PC-3 (cell line): ENCODE results near the gene APLP1. TPM values are rescaled to one million over a fixed set of nuclear protein-coding genes. Genes with fewer than 3 reads are reported as not detected.
"Not testable (repeated sequence)": the region's sequence is repeated elsewhere in the genome, so short reads cannot be mapped to it uniquely, and the experiment has no call there.

Experiments
- ATAC-seq: fragments of 200-7000 bp; cut with Tn5 transposase; 2 replicates; pipeline ENCODE4 v1.9.1; 2020; ENCODE audit warnings: mild to moderate bottlenecking, moderate library complexity
- BruUV-seq: library from RNA; stranded (reverse); fragments of 400-500 nt; replicated peaks from 2 replicates; lab custom pipeline; 2021; lab: Mats Ljungman, UMichigan
- CTCF ChIA-PET: fragments of 300-600 bp; sonication (Branson Sonifier 250); formaldehyde crosslinking; loops from one replicate; lab custom pipeline; 2022; ENCODE audit warnings: antibody characterized with exemption; lab: Charles Lee
- POLR2A ChIA-PET: fragments of 300-600 bp; sonication (Branson Sonifier 250); formaldehyde crosslinking; loops from one replicate; lab custom pipeline; 2022; ENCODE audit warnings: antibody characterized with exemption; ENCODE audit not compliant: unreplicated experiment; lab: Charles Lee
- DNase-seq: peaks from one replicate; pipeline ENCODE4 v3.0.0-alpha.2; 2015
- H2AFZ ChIP-seq: fragments of 300-600 bp; sonication (generic); 2 replicates; pipeline ENCODE4 v1.6.0; 2016; ENCODE audit warnings: antibody characterized with exemption, low read length
- H3F3A ChIP-seq: fragments of 300-600 bp; sonication (generic); one replicate; pipeline ENCODE4 v1.6.0; 2017; ENCODE audit warnings: antibody characterized with exemption, low read length, control low read depth, mild to moderate bottlenecking; ENCODE audit not compliant: unreplicated experiment
- H3K27ac ChIP-seq: fragments of 300-600 bp; sonication (generic); 2 replicates; pipeline ENCODE4 v1.5.1; 2016; ENCODE audit warnings: mild to moderate bottlenecking, low read length
- H3K27me3 ChIP-seq: fragments of 300-600 bp; sonication (generic); 2 replicates; pipeline ENCODE4 v1.6.1; 2016; ENCODE audit warnings: low read length, mixed read lengths
- H3K36me3 ChIP-seq: fragments of 300-600 bp; sonication (generic); 2 replicates; pipeline ENCODE4 v1.6.1; 2016; ENCODE audit warnings: low read depth, mixed run types, low read length, mixed read lengths
- H3K4me1 ChIP-seq: fragments of 300-600 bp; sonication (generic); 2 replicates; pipeline ENCODE4 v1.5.1; 2016; ENCODE audit warnings: low read length; ENCODE audit not compliant: insufficient read depth
- H3K4me2 ChIP-seq: fragments of 300-600 bp; sonication (generic); 2 replicates; pipeline ENCODE4 v1.6.0; 2016; ENCODE audit warnings: low read length
- H3K4me3 ChIP-seq: fragments of 300-600 bp; sonication (generic); 2 replicates; pipeline ENCODE4 v1.5.1; 2016; ENCODE audit warnings: mild to moderate bottlenecking, low read length, mixed read lengths
- H3K79me2 ChIP-seq: fragments of 300-600 bp; sonication (generic); 2 replicates; pipeline ENCODE4 v1.6.1; 2017; ENCODE audit warnings: low read length, mixed read lengths
- H3K9ac ChIP-seq: fragments of 300-600 bp; sonication (generic); 2 replicates; pipeline ENCODE4 v1.6.0; 2016; ENCODE audit warnings: mild to moderate bottlenecking, low read length
- H3K9me2 ChIP-seq: fragments of 300-600 bp; sonication (generic); replicated peaks from 2 replicates; pipeline ENCODE4 v1.6.1; 2016; ENCODE audit warnings: mixed run types, low read length, mixed read lengths
- H3K9me3 ChIP-seq: fragments of 300-600 bp; sonication (generic); 2 replicates; pipeline ENCODE4 v1.6.1; 2016; ENCODE audit warnings: low read length, mixed read lengths
- H4K20me1 ChIP-seq: fragments of 300-600 bp; sonication (generic); 2 replicates; pipeline ENCODE4 v1.6.1; 2016; ENCODE audit warnings: low read length, mixed read lengths
- EZH2 ChIP-seq: fragments of 300-600 bp; sonication (generic); IDR thresholded peaks from one replicate; pipeline ENCODE4 v1.6.1; 2017; ENCODE audit warnings: antibody characterized with exemption, mild to moderate bottlenecking, low read length; ENCODE audit not compliant: unreplicated experiment
- EZH2phosphoT487 ChIP-seq: fragments of 300-600 bp; sonication (generic); IDR thresholded peaks from 2 replicates; pipeline ENCODE4 v1.6.1; 2018; ENCODE audit warnings: mild to moderate bottlenecking, antibody characterized with exemption, low read length, borderline replicate concordance
- intact Hi-C: fragments of 100-400 bp; cut with micrococcal nuclease; formaldehyde crosslinking; loops from 2 replicates; pipeline ENCODE4 v1.9.0; 2023
- total RNA-seq: library from RNA; depleted of rRNA; stranded (reverse); fragments of >200 nt; gene quantifications from 2 replicates; pipeline ENCODE4 v1.2.3, GENCODE V29; 2014
- TF ChIP-seq, protein P1 (sequence below): fragments of 300-600 bp; sonication (generic); conservative IDR thresholded peaks from 2 replicates; pipeline ENCODE4 v1.5.1; 2017; ENCODE audit warnings: antibody characterized with exemption, low read depth, mild to moderate bottlenecking, low read length

APLP1 gene
- total RNA-seq, 1 experiment from 2014 or later, result 21.1 TPM

DNA sequence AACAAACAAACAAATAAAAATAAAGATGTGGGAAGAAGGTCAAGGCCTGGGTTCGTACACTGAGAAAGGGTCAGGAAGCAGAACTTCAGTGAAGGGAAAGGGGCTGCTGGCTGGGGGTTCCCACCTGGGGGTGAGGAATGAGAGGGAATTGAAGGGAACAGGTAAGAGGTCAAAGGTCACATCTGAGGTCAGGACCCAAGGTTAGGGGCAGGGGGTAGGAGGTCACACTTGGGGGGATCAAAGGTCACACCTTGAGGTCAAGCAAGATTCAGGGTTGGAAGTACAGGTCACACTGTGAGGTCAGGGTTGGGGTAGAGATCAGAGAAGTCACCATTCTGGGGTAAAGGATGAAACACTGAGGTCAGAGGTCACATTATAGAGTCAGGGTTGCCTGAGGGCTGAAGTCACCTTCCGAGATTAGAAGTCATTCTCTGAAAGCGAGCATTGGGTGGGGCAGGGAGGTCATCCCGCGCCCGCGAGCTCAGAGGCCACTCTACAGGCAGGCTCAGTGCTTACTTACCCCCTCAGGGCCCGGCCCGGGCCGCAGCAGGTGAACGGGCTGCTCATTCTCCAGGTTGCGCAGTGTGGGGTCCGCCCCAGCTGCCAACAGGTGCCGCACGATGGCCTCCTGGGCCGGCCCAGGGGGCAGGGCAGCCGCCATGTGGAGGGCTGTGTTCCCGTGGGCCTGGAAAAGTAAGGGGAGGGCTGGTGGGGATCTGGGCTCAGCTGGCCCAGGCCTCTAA, 21.2 kb downstream of the APLP1 start:
- TF ChIP-seq, protein P1, sequence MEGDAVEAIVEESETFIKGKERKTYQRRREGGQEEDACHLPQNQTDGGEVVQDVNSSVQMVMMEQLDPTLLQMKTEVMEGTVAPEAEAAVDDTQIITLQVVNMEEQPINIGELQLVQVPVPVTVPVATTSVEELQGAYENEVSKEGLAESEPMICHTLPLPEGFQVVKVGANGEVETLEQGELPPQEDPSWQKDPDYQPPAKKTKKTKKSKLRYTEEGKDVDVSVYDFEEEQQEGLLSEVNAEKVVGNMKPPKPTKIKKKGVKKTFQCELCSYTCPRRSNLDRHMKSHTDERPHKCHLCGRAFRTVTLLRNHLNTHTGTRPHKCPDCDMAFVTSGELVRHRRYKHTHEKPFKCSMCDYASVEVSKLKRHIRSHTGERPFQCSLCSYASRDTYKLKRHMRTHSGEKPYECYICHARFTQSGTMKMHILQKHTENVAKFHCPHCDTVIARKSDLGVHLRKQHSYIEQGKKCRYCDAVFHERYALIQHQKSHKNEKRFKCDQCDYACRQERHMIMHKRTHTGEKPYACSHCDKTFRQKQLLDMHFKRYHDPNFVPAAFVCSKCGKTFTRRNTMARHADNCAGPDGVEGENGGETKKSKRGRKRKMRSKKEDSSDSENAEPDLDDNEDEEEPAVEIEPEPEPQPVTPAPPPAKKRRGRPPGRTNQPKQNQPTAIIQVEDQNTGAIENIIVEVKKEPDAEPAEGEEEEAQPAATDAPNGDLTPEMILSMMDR, result no peak
- TF ChIP-seq EZH2phosphoT487 (no peak), EZH2 (no peak)
- ChIA-PET POLR2A (no interaction called here), CTCF (no interaction called here)
- Histone ChIP-seq H4K20me1 (no peaks in the 10 kb centered on the region), H3K4me3 (no peak overlapping the region), H3K79me2 (no peaks in the 10 kb centered on the region), H2AFZ (no peak overlapping the region), H3K27ac (no peak overlapping the region), H3K4me2 (no peak overlapping the region), H3K9me2 (no peaks in the 10 kb centered on the region), H3F3A (no peaks in the 10 kb centered on the region), H3K9ac (no peak overlapping the region), H3K27me3 (no peaks in the 10 kb centered on the region), H3K36me3 (peaks cover 6% of the 10 kb centered on the region; the same call in 1 of the 2 replicates), H3K4me1 (no peaks in the 10 kb centered on the region), H3K9me3 (no peaks in the 10 kb centered on the region)
- intact Hi-C loops, result no loop called here
- no peak for ATAC-seq
- no peak for DNase-seq
- no TSS peak for BruUV-seq

- Histone ChIP-seq H3K4me3 (no peak overlapping the region), H3K27ac (no peak overlapping the region), H4K20me1 (no peaks in the 10 kb centered on the region), H3K4me2 (no peak overlapping the region), H3K9ac (no peak overlapping the region), H3K9me3 (no peaks in the 10 kb centered on the region), H3K4me1 (no peaks in the 10 kb centered on the region), H3K9me2 (no peaks in the 10 kb centered on the region), H3K27me3 (no peaks in the 10 kb centered on the region), H2AFZ (no peak overlapping the region), H3K36me3 (peaks cover 6% of the 10 kb centered on the region; the same call in 1 of the 2 replicates), H3F3A (no peaks in the 10 kb centered on the region), H3K79me2 (no peaks in the 10 kb centered on the region)
- CTCF ChIA-PET, result no interaction called here
- BruUV-seq, result no TSS peak
- intact Hi-C loops, result no loop called here
- no peak for ATAC-seq
- DNase-seq, result no peak
- TF ChIP-seq, protein P1, result no peak
- TF ChIP-seq EZH2phosphoT487 (no peak), EZH2 (no peak)
- POLR2A ChIA-PET, result no interaction called here
Measured at GRCh38 chr19:35890113-35890650, 21.8 kb downstream of the APLP1 start.

GRCh38 chr19:35891819-35892218, 23.4 kb downstream of the APLP1 start:
- H3K4me1 ChIP-seq, intact Hi-C loops, H3K27ac ChIP-seq, H3K4me3 ChIP-seq, H4K20me1 ChIP-seq, H3K9me3 ChIP-seq, H3K79me2 ChIP-seq, H3K9me2 ChIP-seq, H3F3A ChIP-seq, CTCF ChIA-PET, POLR2A ChIA-PET, H3K4me2 ChIP-seq, ATAC-seq, H3K36me3 ChIP-seq, H2AFZ ChIP-seq, H3K9ac ChIP-seq, H3K27me3 ChIP-seq, BruUV-seq, DNase-seq: not testable (repeated sequence)
